ENCODE data around the gene RCE1.

Gene RCE1

DNA sequence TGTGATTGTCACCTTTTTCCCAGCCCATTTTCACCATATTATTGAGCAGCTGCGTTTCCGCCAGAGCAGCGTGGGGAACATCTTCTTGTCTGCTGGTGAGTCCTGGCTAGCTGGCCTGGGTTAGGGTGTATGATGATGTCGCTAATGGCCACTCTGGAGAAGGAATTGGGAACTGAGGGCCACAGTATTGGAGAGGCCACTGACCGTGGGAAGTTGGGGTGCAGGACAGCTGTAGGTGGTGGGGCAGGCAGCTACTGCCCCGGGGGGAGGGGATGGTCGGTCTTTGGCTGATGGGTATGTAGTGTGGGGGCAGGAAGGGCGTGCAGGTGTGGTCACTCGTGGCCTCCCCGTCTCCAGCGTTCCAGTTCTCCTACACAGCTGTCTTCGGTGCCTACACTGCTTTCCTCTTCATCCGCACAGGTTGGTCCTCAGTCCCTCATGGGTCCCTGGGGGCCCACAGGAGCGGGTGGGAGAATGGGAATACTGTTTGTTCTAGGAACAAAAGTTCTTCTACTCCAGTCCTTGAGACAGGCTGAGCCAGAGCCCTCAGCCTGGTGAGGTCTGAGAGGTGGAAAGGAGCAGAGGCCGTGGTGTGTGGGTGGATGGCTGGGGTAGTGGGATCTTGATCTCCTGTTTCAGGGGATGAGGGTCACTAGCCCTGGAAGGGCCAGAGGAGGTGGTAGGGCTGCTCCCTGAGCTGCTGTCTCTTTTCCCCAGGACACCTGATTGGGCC is 2.1 kb downstream of the RCE1 start:
- DNase-seq (ENCODE audit: insufficient read length, low spot score) (no peak), FAIRE-seq (no peak)
- TF ChIP-seq, protein P1, sequence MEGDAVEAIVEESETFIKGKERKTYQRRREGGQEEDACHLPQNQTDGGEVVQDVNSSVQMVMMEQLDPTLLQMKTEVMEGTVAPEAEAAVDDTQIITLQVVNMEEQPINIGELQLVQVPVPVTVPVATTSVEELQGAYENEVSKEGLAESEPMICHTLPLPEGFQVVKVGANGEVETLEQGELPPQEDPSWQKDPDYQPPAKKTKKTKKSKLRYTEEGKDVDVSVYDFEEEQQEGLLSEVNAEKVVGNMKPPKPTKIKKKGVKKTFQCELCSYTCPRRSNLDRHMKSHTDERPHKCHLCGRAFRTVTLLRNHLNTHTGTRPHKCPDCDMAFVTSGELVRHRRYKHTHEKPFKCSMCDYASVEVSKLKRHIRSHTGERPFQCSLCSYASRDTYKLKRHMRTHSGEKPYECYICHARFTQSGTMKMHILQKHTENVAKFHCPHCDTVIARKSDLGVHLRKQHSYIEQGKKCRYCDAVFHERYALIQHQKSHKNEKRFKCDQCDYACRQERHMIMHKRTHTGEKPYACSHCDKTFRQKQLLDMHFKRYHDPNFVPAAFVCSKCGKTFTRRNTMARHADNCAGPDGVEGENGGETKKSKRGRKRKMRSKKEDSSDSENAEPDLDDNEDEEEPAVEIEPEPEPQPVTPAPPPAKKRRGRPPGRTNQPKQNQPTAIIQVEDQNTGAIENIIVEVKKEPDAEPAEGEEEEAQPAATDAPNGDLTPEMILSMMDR (IDR thresholded peaks at IDR 0.05; ENCODE audit: insufficient read depth, missing control alignments), result no peak

DNA sequence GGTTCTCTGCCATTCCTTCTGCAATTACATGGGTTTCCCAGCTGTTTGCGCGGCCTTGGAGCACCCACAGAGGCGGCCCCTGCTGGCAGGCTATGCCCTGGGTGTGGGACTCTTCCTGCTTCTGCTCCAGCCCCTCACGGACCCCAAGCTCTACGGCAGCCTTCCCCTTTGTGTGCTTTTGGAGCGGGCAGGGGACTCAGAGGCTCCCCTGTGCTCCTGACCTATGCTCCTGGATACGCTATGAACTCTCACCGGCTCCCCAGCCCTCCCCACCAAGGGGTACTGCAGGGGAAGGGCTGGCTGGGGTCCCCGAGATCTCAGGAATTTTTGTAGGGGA is 2.6 kb downstream of the RCE1 start:
- TF ChIP-seq, protein P1 (IDR thresholded peaks at IDR 0.05; ENCODE audit: insufficient read depth, missing control alignments), result no peak
- DNase-seq (ENCODE audit: insufficient read length, low spot score) (no peak), FAIRE-seq (no peak)

DNA sequence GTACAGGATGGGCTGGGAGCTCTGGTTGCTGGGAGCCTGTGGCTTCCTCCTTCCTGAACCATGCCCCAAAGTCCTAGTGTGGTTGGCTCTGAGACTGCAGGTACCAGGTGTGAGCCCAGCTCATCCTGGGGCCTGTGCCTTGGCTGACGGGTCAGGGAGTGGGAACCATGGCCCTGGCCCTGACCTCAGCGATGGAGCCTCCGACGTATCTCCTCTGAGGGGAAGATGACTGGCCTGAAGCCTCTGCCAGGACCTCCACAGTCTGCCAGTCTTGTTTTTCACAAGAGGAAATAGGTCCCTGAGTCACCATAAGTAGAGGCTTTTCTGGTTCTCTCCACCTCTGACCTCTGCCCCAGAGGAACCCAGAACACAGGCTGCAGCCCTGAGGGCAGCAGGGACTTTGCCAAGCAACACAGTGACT is 3.4 kb downstream of the RCE1 start:
- no peak for FAIRE-seq
- DNase-seq (ENCODE audit: insufficient read length, low spot score), result no peak
- TF ChIP-seq, protein P1 (IDR thresholded peaks at IDR 0.05; ENCODE audit: insufficient read depth, missing control alignments), result no peak

DNA sequence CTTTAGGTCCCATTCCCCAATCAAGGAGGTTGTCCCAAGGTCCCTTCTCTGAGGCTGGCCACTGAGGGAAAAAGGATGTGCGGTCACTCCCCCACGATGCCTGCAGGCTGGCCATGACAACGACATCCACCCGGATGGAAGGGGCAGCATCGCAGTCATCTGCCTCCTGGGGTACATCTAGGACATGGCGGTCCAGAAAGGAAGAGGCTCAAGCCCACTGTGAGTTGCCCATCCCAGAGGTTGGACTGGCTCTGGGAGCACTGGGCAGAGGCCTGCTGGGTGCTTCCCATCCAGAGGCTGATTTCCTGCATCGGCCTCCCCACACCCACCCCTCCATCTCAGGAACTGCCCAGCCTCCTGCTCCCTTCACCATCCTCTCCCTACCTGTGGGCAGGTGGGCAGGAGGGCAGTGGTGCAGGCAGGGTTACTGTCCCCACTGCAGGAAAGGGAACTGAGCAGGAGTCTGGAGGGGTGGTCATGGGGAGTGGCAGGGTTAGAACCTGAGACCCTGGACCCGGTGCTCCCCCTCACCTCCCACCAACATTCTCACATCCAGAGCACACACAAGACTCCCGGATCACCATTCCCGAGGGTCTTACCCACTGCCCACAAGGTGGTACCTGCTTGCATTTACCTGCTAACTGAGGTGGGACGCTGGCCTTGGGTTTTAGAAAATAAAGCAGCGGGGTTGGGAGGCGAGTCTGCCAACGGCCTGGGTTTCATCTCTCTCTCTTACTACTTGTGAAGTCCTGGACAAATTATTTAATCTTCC is 4.4 kb downstream of the RCE1 start:
- DNase-seq (ENCODE audit: insufficient read length, low spot score) (no peak), FAIRE-seq (no peak)
- TF ChIP-seq, protein P1 (IDR thresholded peaks at IDR 0.05; ENCODE audit: insufficient read depth, missing control alignments), result no peak

DNA sequence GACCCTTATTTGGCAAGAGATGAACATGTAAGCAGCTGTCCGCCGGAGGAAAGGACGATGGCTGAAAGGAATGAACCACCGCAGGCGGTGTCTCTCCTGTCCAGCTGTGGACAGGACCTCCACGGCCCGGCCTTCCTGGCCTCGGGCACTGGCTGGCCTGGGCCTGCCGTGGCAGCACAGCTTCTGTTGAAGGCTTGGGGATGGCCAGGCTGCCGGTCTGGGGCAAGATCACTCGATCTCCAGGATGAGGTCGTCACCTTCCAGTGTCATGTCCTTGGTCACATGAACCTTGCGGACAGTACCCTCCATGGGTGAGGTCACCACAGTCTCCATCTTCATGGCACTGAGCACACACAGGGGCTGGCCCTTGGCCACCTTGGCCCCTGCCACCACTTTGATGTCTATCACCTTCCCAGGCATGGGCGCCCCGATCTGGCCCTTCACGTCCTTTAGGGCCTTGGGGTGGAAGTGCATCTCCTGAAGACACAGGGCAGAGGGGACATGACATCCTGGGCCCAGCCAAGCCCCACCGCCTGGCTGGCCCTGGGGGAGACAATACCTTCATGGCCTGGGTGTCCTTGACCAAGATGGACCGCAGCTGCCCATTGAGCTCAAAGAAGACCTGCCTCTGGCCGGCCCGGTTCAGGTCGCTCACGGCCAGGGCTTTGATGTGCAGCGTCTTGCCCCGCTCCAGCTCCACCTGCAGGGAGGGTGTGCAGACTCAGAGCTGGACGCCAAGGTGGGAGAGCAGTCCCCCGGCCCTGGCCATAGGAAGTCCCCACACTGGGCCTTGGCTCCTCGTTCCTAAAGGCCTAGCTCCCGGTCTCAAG is 5.6 kb downstream of the RCE1 start:
- TF ChIP-seq, protein P1 (IDR thresholded peaks at IDR 0.05; ENCODE audit: insufficient read depth, missing control alignments), result no peak
- FAIRE-seq, result no peak

DNA sequence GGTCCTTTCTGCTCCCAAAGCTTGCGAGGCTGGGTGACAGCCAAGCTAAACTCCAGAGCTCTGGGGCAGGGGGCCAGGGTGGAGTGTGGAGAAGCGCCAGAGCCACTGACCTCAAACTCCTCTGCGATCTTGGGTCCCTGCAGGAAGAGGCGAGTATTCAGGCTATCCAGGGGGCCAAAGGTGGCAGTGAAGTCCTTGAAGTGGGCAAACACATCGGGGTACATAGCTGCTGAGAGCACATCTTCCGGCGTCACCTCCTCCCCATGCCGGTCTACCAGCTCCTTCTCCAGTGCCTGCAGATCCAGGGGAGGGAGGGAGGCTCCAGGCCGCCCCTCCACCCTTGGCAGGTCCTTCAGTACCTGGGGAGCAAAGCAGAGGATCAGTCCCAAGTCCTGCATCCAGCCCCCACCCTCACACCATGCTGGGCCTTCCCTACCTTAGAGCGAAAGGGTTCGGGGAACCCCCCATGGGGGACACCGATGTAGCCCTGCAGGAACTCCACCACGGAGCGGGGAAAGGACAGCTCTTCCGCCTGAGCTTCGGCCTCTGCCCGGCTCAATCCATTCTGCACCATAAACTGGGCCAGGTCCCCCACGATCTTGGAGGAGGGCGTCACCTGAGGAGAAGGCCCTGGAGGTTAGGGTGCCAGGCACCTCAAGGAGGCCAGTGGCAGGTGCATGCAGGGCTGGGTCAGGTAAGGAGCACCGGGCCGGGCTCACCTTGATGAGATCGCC is 6.4 kb downstream of the RCE1 start:
- FAIRE-seq (no peak), DNase-seq (ENCODE audit: insufficient read length, low spot score) (no peak)
- TF ChIP-seq, protein P1 (IDR thresholded peaks at IDR 0.05; ENCODE audit: insufficient read depth, missing control alignments), result no peak

More for the DNA sequence above, 5.6 kb downstream of the RCE1 start:
- no peak for DNase-seq (ENCODE audit: insufficient read length, low spot score)
